ENCODE data around the gene SLC17A7.
A peak's percentile ranks its signal among the peaks of the same experiment; 100 is the strongest.

Gene SLC17A7

DNA sequence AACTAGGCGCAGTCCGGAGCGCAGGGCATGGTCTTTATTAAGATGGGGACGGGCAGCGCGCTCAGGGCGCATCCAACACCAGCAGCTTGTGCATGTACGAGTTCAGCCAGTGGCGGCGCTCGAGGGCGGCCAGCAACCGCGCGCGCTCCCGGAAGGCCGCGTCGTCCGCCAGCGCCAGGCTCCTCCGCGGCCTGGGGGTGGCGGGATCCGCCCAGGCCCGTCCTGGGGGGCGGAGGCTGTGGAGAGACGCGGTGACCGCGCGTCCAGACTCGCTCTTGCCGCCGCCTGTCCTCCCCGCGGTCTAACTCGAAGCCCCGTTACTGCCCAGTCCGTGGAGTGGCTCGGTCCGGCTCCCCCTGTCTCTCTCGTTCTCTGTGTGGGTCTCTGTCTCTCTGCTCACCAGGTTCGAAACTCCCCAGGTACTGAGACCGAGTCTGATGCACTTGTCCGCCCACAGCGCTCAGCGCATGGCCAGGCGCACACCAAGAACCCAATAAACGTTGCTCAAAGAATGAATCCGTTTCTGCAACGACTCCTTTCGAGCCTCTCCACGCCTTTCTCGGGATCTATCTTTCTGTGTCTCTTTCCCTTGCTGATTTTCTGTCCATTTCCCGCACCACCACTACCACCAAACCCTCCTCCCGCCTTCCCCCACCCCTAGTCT, 18.8 kb downstream of the SLC17A7 start:
- DNase-seq (ENCODE audit: low read depth) = peak; percentile 39

DNA sequence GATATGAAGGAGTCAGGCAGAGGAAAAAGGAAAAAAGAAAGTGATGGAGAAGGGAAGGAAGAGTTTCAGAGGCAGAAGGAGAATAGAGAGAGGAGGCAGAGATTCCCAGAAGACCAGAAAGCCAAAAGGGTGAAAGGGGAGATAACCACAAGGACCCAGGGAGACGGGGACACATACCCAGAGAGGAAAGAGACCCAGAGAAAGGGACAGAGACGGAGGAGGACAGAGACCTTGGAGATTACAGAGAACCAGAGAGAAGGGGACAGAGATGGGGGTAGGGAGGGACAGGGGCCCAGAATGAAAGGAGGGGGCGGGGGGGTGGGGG, 19.5 kb downstream of the SLC17A7 start:
- no peak overlapping the region for H3K4me3 ChIP-seq (ENCODE audit: control insufficient read depth, low read depth, low read length)
- DNase-seq (ENCODE audit: low read depth) = no peak
- TF ChIP-seq, protein P1, sequence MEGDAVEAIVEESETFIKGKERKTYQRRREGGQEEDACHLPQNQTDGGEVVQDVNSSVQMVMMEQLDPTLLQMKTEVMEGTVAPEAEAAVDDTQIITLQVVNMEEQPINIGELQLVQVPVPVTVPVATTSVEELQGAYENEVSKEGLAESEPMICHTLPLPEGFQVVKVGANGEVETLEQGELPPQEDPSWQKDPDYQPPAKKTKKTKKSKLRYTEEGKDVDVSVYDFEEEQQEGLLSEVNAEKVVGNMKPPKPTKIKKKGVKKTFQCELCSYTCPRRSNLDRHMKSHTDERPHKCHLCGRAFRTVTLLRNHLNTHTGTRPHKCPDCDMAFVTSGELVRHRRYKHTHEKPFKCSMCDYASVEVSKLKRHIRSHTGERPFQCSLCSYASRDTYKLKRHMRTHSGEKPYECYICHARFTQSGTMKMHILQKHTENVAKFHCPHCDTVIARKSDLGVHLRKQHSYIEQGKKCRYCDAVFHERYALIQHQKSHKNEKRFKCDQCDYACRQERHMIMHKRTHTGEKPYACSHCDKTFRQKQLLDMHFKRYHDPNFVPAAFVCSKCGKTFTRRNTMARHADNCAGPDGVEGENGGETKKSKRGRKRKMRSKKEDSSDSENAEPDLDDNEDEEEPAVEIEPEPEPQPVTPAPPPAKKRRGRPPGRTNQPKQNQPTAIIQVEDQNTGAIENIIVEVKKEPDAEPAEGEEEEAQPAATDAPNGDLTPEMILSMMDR (conservative IDR thresholded peaks at IDR 0.05; ENCODE audit: control insufficient read depth, insufficient read depth, low read depth, low read length) = no peak

More for the DNA sequence above, 18.8 kb downstream of the SLC17A7 start:
- no peak overlapping the region for H3K4me3 ChIP-seq (ENCODE audit: control insufficient read depth, low read depth, low read length)
- TF ChIP-seq, protein P1 (conservative IDR thresholded peaks at IDR 0.05; ENCODE audit: control insufficient read depth, insufficient read depth, low read depth, low read length) = no peak

DNA sequence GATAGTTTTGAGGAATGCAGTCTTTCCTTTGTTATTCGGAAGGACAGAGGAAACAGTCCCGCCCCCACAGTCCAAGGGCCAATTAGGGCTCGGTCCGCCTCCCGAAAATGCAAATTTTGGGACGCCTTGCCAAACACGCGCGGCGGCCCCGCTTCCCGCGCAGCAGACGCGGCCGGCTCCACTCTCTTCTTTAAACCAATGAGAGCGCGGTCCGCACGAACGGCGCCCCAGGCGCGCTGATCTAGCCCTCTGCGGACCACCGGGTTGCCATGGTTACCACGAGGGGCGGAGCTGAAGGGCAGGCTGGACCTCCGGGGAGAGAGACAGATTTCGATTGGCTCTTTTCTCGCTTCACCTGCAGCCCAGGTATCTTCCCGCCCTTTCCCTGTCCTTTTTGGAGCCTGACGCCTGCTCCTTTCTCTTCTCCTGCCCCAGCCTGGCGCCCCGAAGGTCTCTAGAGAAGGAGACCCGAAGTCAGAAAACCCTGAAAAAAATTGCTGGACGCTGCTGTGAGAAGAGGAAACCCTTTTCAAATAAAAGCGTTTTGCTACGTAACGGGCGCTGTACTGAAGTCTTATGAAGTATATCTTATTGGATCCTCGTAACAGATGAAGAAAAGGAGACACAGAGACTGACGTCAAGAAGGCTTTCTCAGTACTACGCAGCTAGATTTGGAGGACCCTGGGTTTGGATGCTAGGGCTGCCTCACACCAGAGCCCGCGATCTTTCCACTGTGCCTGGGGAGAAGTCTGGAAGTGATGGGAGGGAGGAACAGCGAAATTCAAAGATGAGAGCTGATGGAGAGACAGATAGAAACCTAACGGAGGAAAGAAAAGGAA, 20.1 kb downstream of the SLC17A7 start:
- DNase-seq (ENCODE audit: low read depth) = peak; percentile 30

DNA sequence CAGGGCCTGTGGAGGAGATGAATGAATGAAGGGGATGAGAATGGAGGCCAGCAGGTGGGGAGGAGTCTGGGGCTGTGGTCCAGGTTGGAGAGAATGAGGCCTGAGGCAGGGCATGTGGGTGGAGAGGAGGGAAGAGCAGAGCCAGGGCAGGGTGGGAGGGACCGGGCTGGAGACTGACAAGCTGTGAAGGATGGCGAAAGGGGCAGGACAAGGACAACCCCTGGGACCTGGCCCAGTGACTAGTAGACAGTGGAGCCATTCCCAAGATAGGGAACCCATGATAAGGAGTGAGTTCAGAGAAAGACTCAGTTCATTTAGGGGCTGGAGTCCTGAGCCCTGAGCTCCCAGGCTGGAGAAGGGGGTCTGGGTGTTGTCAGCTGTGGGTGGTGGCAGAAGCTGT, 21.1 kb downstream of the SLC17A7 start:
- TF ChIP-seq, protein P1 (conservative IDR thresholded peaks at IDR 0.05; ENCODE audit: control insufficient read depth, insufficient read depth, low read depth, low read length) = no peak
- H3K4me3 ChIP-seq (ENCODE audit: control insufficient read depth, low read depth, low read length) = no peak overlapping the region
- no peak for DNase-seq (ENCODE audit: low read depth)

More for the DNA sequence above, 20.1 kb downstream of the SLC17A7 start:
- no peak overlapping the region for H3K4me3 ChIP-seq (ENCODE audit: control insufficient read depth, low read depth, low read length)
- TF ChIP-seq, protein P1 (conservative IDR thresholded peaks at IDR 0.05; ENCODE audit: control insufficient read depth, insufficient read depth, low read depth, low read length) = no peak

DNA sequence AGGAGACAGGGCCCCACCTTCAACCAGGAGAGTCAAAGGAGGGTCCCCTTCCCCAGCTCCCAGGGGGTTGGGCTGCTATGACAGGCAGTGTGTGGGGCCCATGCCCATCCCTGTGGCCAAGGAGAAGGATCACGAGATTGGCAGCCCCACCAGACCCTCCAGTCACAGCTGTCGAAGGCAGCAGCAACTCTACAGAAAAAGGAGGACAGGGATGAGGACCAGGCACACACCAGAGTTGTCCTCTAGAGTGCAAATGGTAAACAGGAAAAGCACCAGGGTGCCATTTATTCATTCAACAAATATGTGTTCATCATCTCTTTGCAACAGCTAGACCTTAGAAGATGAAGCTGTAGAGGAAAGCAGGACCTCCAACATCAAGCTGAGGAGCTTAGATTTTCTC, 22.2 kb downstream of the SLC17A7 start:
- TF ChIP-seq, protein P1 (conservative IDR thresholded peaks at IDR 0.05; ENCODE audit: control insufficient read depth, insufficient read depth, low read depth, low read length) = no peak
- no peak for DNase-seq (ENCODE audit: low read depth)
- H3K4me3 ChIP-seq (ENCODE audit: control insufficient read depth, low read depth, low read length) = no peak overlapping the region

DNA sequence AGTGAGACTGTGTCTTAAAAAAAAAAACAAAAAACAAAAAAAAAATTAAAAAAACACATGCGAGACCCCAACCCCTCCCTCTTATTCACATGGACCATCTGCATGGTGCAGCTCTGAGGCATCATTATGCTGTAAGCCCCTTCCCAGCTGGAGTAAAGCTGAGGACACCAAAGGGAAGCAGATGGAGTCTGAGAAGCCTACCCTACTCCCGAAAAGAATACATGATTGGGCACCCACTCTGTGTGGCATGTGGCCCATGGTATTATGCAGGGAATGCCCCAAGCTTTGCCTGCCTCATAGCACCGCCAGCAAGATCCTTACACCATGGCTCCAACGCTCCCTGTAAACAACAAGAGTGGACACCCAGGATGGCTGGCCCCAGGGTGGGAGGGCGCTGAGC, 22.8 kb downstream of the SLC17A7 start:
- TF ChIP-seq, protein P1 (conservative IDR thresholded peaks at IDR 0.05; ENCODE audit: control insufficient read depth, insufficient read depth, low read depth, low read length) = no peak
- no peak for DNase-seq (ENCODE audit: low read depth)
- H3K4me3 ChIP-seq (ENCODE audit: control insufficient read depth, low read depth, low read length) = no peak overlapping the region
